Subcutaneous adipose tissue (tissue), 4 donors: ENCODE results near the gene ESPN. TPM values are rescaled to one million over a fixed set of nuclear protein-coding genes. Genes with fewer than 3 reads are reported as not detected.

Source experiments
- CTCF ChIP-seq: fragments of 450-650 bp; IDR thresholded peaks from one replicate; pipeline ENCODE4 v1.5.1; 2016; ENCODE audit warnings: low read depth, mild to moderate bottlenecking, control low read depth, antibody characterized with exemption, moderate library complexity
- total RNA-seq, 4 donors: library from RNA; depleted of rRNA; stranded (reverse); fragments of >200 nt; gene quantifications; one replicate each; pipeline ENCODE4 v1.1.0, GENCODE V29; 2016

Gene ESPN
- total RNA-seq, 4 donors from 2014 or later = 0.22 to 1.4 TPM; not detected in 2

GRCh38 chr1:6419397-6419803 lies 5.2 kb upstream of the ESPN start:
- no peak for TF ChIP-seq CTCF

- no peak for TF ChIP-seq CTCF
Observed at GRCh38 chr1:6419804-6420453, 4.6 kb upstream of the ESPN start, which contains the start of gene HES2. HES2 (minus strand) TSS chr1:6419919; CDS start chr1:6419820, 99 bp downstream.

GRCh38 chr1:6420454-6421042 lies 4.0 kb upstream of the ESPN start:
- TF ChIP-seq CTCF = no peak

GRCh38 chr1:6421266-6421665 lies 3.3 kb upstream of the ESPN start:
- TF ChIP-seq CTCF = no peak

- no peak for TF ChIP-seq CTCF
Observed at GRCh38 chr1:6423321-6423999, 1.1 kb upstream of the ESPN start.

- no peak for TF ChIP-seq CTCF
Observed at GRCh38 chr1:6424000-6424565, 493 bp upstream of the ESPN start.

GRCh38 chr1:6425658-6426057 lies 1.1 kb downstream of the ESPN start:
- TF ChIP-seq CTCF = no peak
